H1 (cell line): ENCODE results near the gene SMURF2. TPM values are rescaled to one million over a fixed set of nuclear protein-coding genes. Genes with fewer than 3 reads are reported as not detected.

ENCODE experiments used
- HDAC2 ChIP-seq, 2 experiments: fragments of 300-600 bp in 1 of 2; sonication (generic) in 1 of 2; IDR thresholded peaks; 2 replicates each; pipeline ENCODE4 v1.6.1; 2011 to 2012; ENCODE audit warnings: low read depth in 2 of 2, low read length in 2 of 2, mild to moderate bottlenecking in 2 of 2, moderate library complexity in 2 of 2, borderline replicate concordance in 1 of 2, inconsistent platforms in 1 of 2
- RFX5 ChIP-seq: IDR thresholded peaks from 2 replicates; pipeline ENCODE4 v1.6.1; 2011; ENCODE audit warnings: low read depth, low read length, improper control_type of control experiment, borderline replicate concordance
- TAF7 ChIP-seq: optimal IDR thresholded peaks from 2 replicates; pipeline ENCODE3; 2011; ENCODE audit warnings: low read depth, mild to moderate bottlenecking, inconsistent platforms, low read length, moderate library complexity, borderline replicate concordance
- polyA plus RNA-seq, 7 experiments: library from polyadenylated mRNA; depleted of rRNA in 3 of 7; stranded (reverse) in 5 of 7; unstranded in 2 of 7; fragments of >200 nt in 5 of 7; fragments of 200-250 nt in 2 of 7; gene quantifications; 1 replicate in 5 of 7; 2 replicates in 1 of 7; 4 replicates in 1 of 7; pipeline versions ENCODE4 v1.2.1 to v1.2.3, GENCODE V29; 2011 to 2013; ENCODE audit warnings: missing spikeins in 2 of 7, mixed read lengths in 2 of 7
- total RNA-seq: library from RNA; stranded (reverse); fragmentation: NEBNext Ultra II Directional; extraction: Animal tissue kit (Norgen Biotek cat#: 25700); gene quantifications from 2 replicates; pipeline ENCODE4 v1.2.1, GENCODE V29; 2021

SMURF2 gene
- total and polyA plus RNA-seq, 2 of the 8 experiments (the other 6 are each of a cell fraction or from before 2014, with no cell fraction given) = 7.2 to 29.2 TPM

DNA sequence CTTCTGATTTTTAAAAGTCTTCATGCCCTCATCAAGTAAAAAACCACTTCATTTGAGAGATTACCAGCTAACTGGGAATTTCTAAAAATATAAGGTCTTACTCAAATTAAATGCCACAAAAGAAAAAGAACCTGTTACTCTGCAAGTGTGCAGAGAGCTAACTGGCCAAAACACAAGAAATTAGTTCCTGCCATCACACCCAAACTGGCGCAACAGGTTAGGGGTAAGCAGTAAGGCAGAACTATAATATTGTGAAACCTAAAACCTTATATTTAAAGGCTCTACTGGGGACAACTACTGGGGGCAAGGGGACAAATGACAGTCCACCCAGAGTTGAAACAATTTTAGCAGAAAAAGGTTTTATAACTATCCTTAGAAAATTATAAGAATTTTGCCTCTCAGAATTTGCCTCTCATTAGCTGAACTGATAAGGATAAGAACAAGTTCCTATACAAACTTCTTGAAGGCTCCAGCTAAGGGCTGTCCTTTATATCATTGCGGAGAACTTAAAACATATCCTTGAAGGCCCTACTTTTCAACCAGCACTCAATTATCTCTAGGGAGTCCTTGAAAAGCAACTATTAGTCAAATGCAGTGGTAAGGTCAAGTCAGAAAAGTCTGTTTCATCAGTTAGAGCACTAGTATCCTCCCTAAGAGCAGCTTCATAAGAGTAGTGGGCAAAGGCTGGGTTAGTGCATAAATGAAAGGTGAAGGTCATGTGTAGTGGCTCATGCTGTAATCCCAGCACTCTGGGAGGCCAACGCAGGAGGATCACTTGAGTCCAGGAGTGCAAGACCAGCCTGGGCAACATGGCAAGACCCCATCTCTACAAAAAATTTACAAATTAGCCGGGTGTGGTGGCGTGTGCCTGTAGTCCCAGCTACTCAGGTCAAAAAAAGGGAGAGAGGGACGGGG is 31.5 kb downstream of the SMURF2 start (continued):
- TF ChIP-seq HDAC2 (IDR thresholded peaks at IDR 0.05; ENCODE audit: borderline replicate concordance in 1 of 2, low read depth in 2 of 2, low read length in 2 of 2) (no peak), RFX5 (no peak), TAF7 (no peak)
